BJ (cell line): ENCODE data around the gene MAGEE1. TPM values are rescaled to one million over a fixed set of nuclear protein-coding genes. Genes with fewer than 3 reads are reported as not detected.

Experiments used
- CTCF ChIA-PET: fragments of 350-600 bp; formaldehyde crosslinking; extraction: SDS; loops from one replicate; lab custom pipeline; 2021; ENCODE audit warnings: antibody characterized with exemption, inconsistent platforms; lab: Yijun Ruan, JAX
- POLR2A ChIA-PET: fragments of 300-600 bp; sonication (Branson Sonifier 250); formaldehyde crosslinking; extraction: SDS; loops from one replicate; lab custom pipeline; 2021; ENCODE audit warnings: antibody characterized with exemption; lab: Charles Lee
- DNase-seq: peaks from one replicate; pipeline ENCODE4 v3.0.0-alpha.2; 2011; ENCODE audit warnings: low read depth
- H3K27me3 ChIP-seq: 2 replicates; pipeline ENCODE4 v1.6.0; 2011; ENCODE audit warnings: low read length; ENCODE audit not compliant: control insufficient read depth, insufficient read depth
- H3K36me3 ChIP-seq: 2 replicates; pipeline ENCODE4 v1.5.1; 2011; ENCODE audit warnings: low read length; ENCODE audit not compliant: control insufficient read depth, insufficient read depth
- H3K4me3 ChIP-seq: 2 replicates; pipeline ENCODE4 v1.5.1; 2011; ENCODE audit warnings: low read depth, mild to moderate bottlenecking, control low read depth, low read length
- CTCF ChIP-seq: IDR thresholded peaks from 2 replicates; pipeline ENCODE4 v1.5.1; 2011; ENCODE audit warnings: low read depth, mild to moderate bottlenecking, control low read depth, inconsistent platforms, low read length, moderate library complexity; ENCODE audit not compliant: insufficient read depth
- polyA plus RNA-seq: library from polyadenylated mRNA; depleted of rRNA; stranded (reverse); fragments of >200 nt; gene quantifications from 2 replicates; pipeline ENCODE4 v1.2.3, GENCODE V29; 2011

MAGEE1 gene
- polyA plus RNA-seq, 1 experiment = 0.27 TPM

GRCh38 chrX:76454456-76454927 lies 27.0 kb downstream of the MAGEE1 start:
- no peak for DNase-seq
- ChIA-PET POLR2A (no interaction called here), CTCF (interaction anchor here (0.6 to 2.0 kb wide), 4 partner anchors 17 to 175 kb away, joined by 3 to 18 read pairs (median 3); no protein-coding TSS in a partner anchor)
- no peaks in the 10 kb centered on the region for H3K27me3 ChIP-seq
- H3K36me3 ChIP-seq = no peaks in the 10 kb centered on the region
- no peak overlapping the region for H3K4me3 ChIP-seq
- TF ChIP-seq CTCF = peak; percentile 55

GRCh38 chrX:76477353-76477752 lies 49.8 kb downstream of the MAGEE1 start:
- POLR2A ChIA-PET = no interaction called here
- no peak for TF ChIP-seq CTCF
- CTCF ChIA-PET = no interaction called here
- Histone ChIP-seq H3K36me3 (no peaks in the 10 kb centered on the region), H3K4me3 (no peak overlapping the region), H3K27me3 (no peaks in the 10 kb centered on the region)
- DNase-seq = no peak
